ENCODE results near the gene MEIS1. TPM values are rescaled to one million over a fixed set of nuclear protein-coding genes. Genes with fewer than 3 reads are reported as not detected.

The MEIS1 gene
- total RNA-seq, 1 experiment from 2014 or later: 4.4 TPM

- Mint-ChIP-seq H3K36me3 (ENCODE audit: insufficient read depth, unreplicated experiment) (peaks cover 28% of the 10 kb centered on the region), H3K4me1 (ENCODE audit: insufficient read depth, unreplicated experiment) (no peaks in the 10 kb centered on the region)
These were observed 133.8 kb downstream of the MEIS1 start for GRCh38 chr2:66568650-66569300.

DNA sequence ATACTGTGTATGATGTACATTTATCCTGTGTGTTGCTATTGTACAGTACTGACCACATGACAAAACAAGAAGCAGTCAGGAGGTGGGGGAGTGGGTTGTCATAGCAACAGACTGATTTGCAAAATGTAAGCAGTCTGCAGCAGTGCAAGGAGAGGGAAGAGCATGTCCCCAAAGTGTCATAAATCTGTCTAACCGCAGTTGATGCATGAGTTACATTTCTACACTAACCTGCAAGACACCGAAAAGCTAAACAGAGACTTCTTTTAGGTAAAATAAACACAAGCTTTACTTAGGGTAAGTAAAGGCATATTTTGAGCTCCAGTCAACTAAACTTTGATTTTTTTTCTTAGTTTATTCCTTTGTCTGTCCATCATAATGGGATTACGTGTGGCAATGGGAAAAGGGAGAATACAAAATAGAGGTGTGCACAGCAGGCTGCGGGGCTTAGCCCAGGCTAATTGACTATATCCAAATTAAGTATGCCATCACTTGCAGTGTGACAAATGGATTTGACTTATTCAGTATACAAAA is 134.5 kb downstream of the MEIS1 start:
- Mint-ChIP-seq H3K9me3 (ENCODE audit: unreplicated experiment) (no peaks in the 10 kb centered on the region), H3K27me3 (ENCODE audit: insufficient read depth, unreplicated experiment) (no peaks in the 10 kb centered on the region), H3K4me3 (ENCODE audit: unreplicated experiment) (no peak overlapping the region), H3K36me3 (ENCODE audit: insufficient read depth, unreplicated experiment) (peaks cover 28% of the 10 kb centered on the region), H3K27ac (ENCODE audit: low read depth, unreplicated experiment) (no peak overlapping the region), H3K4me1 (ENCODE audit: insufficient read depth, unreplicated experiment) (no peaks in the 10 kb centered on the region)
- ChIA-PET POLR2A (interaction anchor here (1.1 to 1.4 kb wide), 3 partner anchors 9 to 16 kb away, joined by 3 read pairs; no protein-coding TSS in a partner anchor), CTCF (interaction anchor here (0.7 kb wide), 1 partner anchor 197 kb away, joined by 3 read pairs; no protein-coding TSS in a partner anchor)
- no peak for DNase-seq (ENCODE audit: unreplicated experiment)
- no peak for TF ChIP-seq CTCF (IDR thresholded peaks at IDR 0.05; ENCODE audit: unreplicated experiment)
- no TSS peak for BruUV-seq (replicated peaks)
- intact Hi-C loops (cut with micrococcal nuclease): no loop called here

More at GRCh38 chr2:66568650-66569300, 133.8 kb downstream of the MEIS1 start:
- BruUV-seq (replicated peaks): no TSS peak
- ChIA-PET POLR2A (interaction anchor here (0.9 to 1.4 kb wide), 4 partner anchors 8 to 16 kb away, joined by 3 to 4 read pairs (median 3); no protein-coding TSS in a partner anchor), CTCF (no interaction called here)
- TF ChIP-seq CTCF (IDR thresholded peaks at IDR 0.05; ENCODE audit: unreplicated experiment): no peak
- H3K9me3 Mint-ChIP-seq (ENCODE audit: unreplicated experiment): no peaks in the 10 kb centered on the region
- DNase-seq (ENCODE audit: unreplicated experiment): no peak
- intact Hi-C loops (cut with micrococcal nuclease): no loop called here
- no peaks in the 10 kb centered on the region for H3K27me3 Mint-ChIP-seq (ENCODE audit: insufficient read depth, unreplicated experiment)
- no peak overlapping the region for H3K4me3 Mint-ChIP-seq (ENCODE audit: unreplicated experiment)
- H3K27ac Mint-ChIP-seq (ENCODE audit: low read depth, unreplicated experiment): no peak overlapping the region

DNA sequence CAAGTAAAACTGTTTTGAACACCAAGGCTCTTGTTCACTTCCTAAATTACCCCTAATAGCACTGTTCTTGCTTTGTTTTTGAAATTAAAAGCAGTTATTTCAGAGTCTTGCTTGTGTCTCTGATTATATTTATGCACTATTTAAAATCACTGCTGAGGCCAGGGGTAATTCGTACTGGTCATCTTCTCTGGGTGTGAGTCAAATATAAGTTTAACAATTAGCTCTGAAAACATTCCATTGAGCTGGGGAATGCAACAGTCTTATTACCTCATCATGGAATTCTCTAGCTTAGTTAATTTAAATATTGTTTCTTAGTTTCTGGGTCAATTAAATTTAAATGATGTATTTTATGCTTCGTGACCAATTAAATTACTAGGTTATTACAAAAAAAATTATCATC is 135.0 kb downstream of the MEIS1 start:
- ChIA-PET POLR2A (interaction anchor here (0.6 to 1.4 kb wide), 4 partner anchors 12 to 135 kb away, joined by 3 read pairs; partner anchors contain the start of gene MEIS1), CTCF (interaction anchor here (0.6 to 1.6 kb wide), 6 partner anchors 16 to 748 kb away, joined by 3 to 6 read pairs (median 5); no protein-coding TSS in a partner anchor)
- Mint-ChIP-seq H3K4me1 (ENCODE audit: insufficient read depth, unreplicated experiment) (no peaks in the 10 kb centered on the region), H3K27ac (ENCODE audit: low read depth, unreplicated experiment) (no peak overlapping the region), H3K4me3 (ENCODE audit: unreplicated experiment) (no peak overlapping the region), H3K36me3 (ENCODE audit: insufficient read depth, unreplicated experiment) (peaks cover 28% of the 10 kb centered on the region), H3K9me3 (ENCODE audit: unreplicated experiment) (no peaks in the 10 kb centered on the region), H3K27me3 (ENCODE audit: insufficient read depth, unreplicated experiment) (no peaks in the 10 kb centered on the region)
- no TSS peak for BruUV-seq (replicated peaks)
- TF ChIP-seq CTCF (IDR thresholded peaks at IDR 0.05; ENCODE audit: unreplicated experiment): no peak
- intact Hi-C loops (cut with micrococcal nuclease): loop anchor here (10.0 kb wide), 1 partner anchor 1305 kb away; no protein-coding TSS in a partner anchor
- no peak for DNase-seq (ENCODE audit: unreplicated experiment)

GRCh38 chr2:66570471-66570870 is 135.5 kb downstream of the MEIS1 start:
- ChIA-PET CTCF (interaction anchor here (0.6 to 1.6 kb wide), 6 partner anchors 17 to 753 kb away, joined by 3 to 6 read pairs (median 5); no protein-coding TSS in a partner anchor), POLR2A (interaction anchor here (0.6 to 1.4 kb wide), 5 partner anchors 17 to 136 kb away, joined by 3 to 5 read pairs (median 3); partner anchors contain the start of gene MEIS1)
- no peak overlapping the region for H3K27ac Mint-ChIP-seq (ENCODE audit: low read depth, unreplicated experiment)
- H3K27me3 Mint-ChIP-seq (ENCODE audit: insufficient read depth, unreplicated experiment): no peaks in the 10 kb centered on the region
- H3K36me3 Mint-ChIP-seq (ENCODE audit: insufficient read depth, unreplicated experiment): peaks cover 31% of the 10 kb centered on the region
- TF ChIP-seq CTCF (IDR thresholded peaks at IDR 0.05; ENCODE audit: unreplicated experiment): no peak
- no peaks in the 10 kb centered on the region for H3K4me1 Mint-ChIP-seq (ENCODE audit: insufficient read depth, unreplicated experiment)
- H3K9me3 Mint-ChIP-seq (ENCODE audit: unreplicated experiment): no peaks in the 10 kb centered on the region
- no TSS peak for BruUV-seq (replicated peaks)
- DNase-seq (ENCODE audit: unreplicated experiment): no peak
- intact Hi-C loops (cut with micrococcal nuclease): loop anchor here (10.0 kb wide), 1 partner anchor 1306 kb away; no protein-coding TSS in a partner anchor
- H3K4me3 Mint-ChIP-seq (ENCODE audit: unreplicated experiment): no peak overlapping the region
